Measurements from ENCODE around the gene SSR3. TPM values are rescaled to one million over a fixed set of nuclear protein-coding genes. Genes with fewer than 3 reads are reported as not detected.

SSR3 gene
- 144 and 240 TPM in 2 replicates for total RNA-seq

GRCh38 chr3:156554842-156555687, at the start of gene SSR3:
Gene SSR3 (minus strand): TSS chr3:156555117. CDS start chr3:156555089, 28 bp downstream.

Other genes starting within 250 kb of the SSR3 start
- gene TIPARP, start 119.5 kb upstream of the SSR3 start, total RNA-seq: 29.0 and 35.1 TPM in 2 replicates